ENCODE measurements around the gene SCN4B. TPM values are rescaled to one million over a fixed set of nuclear protein-coding genes. Genes with fewer than 3 reads are reported as not detected.

Gene SCN4B
- total and polyA plus RNA-seq, 8 donors, result 0.61 to 2.9 (median 1.0) TPM

GRCh38 chr11:118164885-118165284 is 12.3 kb upstream of the SCN4B start:
- Histone ChIP-seq H3K27ac (no peak overlapping the region), H3K4me1 (no peaks in the 10 kb centered on the region), H3K9me3 (no peaks in the 10 kb centered on the region), H3K4me3 (no peak overlapping the region), H3K36me3 (no peaks in the 10 kb centered on the region), H3K27me3 (no peaks in the 10 kb centered on the region)
- 63 to 65% methylated on average over 2 of the region's 2 CpGs for whole genome bisulfite sequencing, 2 donors
- no peak for ATAC-seq
- intact Hi-C loops (cut with DNase I), result no loop called here
- DNase-seq, result no peak
- TF ChIP-seq, protein P1, sequence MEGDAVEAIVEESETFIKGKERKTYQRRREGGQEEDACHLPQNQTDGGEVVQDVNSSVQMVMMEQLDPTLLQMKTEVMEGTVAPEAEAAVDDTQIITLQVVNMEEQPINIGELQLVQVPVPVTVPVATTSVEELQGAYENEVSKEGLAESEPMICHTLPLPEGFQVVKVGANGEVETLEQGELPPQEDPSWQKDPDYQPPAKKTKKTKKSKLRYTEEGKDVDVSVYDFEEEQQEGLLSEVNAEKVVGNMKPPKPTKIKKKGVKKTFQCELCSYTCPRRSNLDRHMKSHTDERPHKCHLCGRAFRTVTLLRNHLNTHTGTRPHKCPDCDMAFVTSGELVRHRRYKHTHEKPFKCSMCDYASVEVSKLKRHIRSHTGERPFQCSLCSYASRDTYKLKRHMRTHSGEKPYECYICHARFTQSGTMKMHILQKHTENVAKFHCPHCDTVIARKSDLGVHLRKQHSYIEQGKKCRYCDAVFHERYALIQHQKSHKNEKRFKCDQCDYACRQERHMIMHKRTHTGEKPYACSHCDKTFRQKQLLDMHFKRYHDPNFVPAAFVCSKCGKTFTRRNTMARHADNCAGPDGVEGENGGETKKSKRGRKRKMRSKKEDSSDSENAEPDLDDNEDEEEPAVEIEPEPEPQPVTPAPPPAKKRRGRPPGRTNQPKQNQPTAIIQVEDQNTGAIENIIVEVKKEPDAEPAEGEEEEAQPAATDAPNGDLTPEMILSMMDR (IDR thresholded peaks at IDR 0.05), result no peak
- FAIRE-seq, result no peak

GRCh38 chr11:118163494-118163893 is 10.9 kb upstream of the SCN4B start:
- TF ChIP-seq, protein P1 (IDR thresholded peaks at IDR 0.05), result no peak

GRCh38 chr11:118162846-118163245 is 10.2 kb upstream of the SCN4B start:
- TF ChIP-seq, protein P1 (IDR thresholded peaks at IDR 0.05), result no peak
- Histone ChIP-seq H3K27me3 (no peaks in the 10 kb centered on the region), H3K36me3 (no peaks in the 10 kb centered on the region), H3K27ac (no peak overlapping the region), H3K4me3 (no peak overlapping the region), H3K9me3 (no peaks in the 10 kb centered on the region), H3K4me1 (no peaks in the 10 kb centered on the region)
- ATAC-seq (no peak), DNase-seq (no peak), FAIRE-seq (no peak)
- intact Hi-C loops (cut with DNase I), result no loop called here
- 75 to 80% methylated on average over 3 of the region's 3 CpGs for WGBS, 2 donors

More at GRCh38 chr11:118163494-118163893, 10.9 kb upstream of the SCN4B start:
- intact Hi-C loops (cut with DNase I), result no loop called here
- Histone ChIP-seq H3K36me3 (no peaks in the 10 kb centered on the region), H3K27me3 (no peaks in the 10 kb centered on the region), H3K27ac (no peak overlapping the region), H3K9me3 (no peaks in the 10 kb centered on the region), H3K4me1 (no peaks in the 10 kb centered on the region), H3K4me3 (no peak overlapping the region)
- WGBS, 2 donors, result 75 to 78% methylated on average over 5 of the region's 5 CpGs
- ATAC-seq (no peak), DNase-seq (no peak), FAIRE-seq (no peak)

GRCh38 chr11:118161786-118162185 is 9.2 kb upstream of the SCN4B start:
- no peaks in the 10 kb centered on the region for H3K4me1 ChIP-seq
- no peak for ATAC-seq
- DNase-seq, result no peak
- WGBS, 2 donors, result 64 to 77% methylated on average over 6 of the region's 6 CpGs
- intact Hi-C loops (cut with DNase I), result no loop called here
- no peaks in the 10 kb centered on the region for H3K27me3 ChIP-seq
- H3K27ac ChIP-seq, result no peak overlapping the region
- H3K36me3 ChIP-seq, result no peaks in the 10 kb centered on the region
- FAIRE-seq, result no peak
- TF ChIP-seq, protein P1 (IDR thresholded peaks at IDR 0.05), result no peak
- H3K4me3 ChIP-seq, result no peak overlapping the region
- H3K9me3 ChIP-seq, result no peaks in the 10 kb centered on the region

- Histone ChIP-seq H3K9me3 (no peaks in the 10 kb centered on the region), H3K36me3 (no peaks in the 10 kb centered on the region), H3K4me1 (peaks cover 0 to 5% (median 5%) of the 10 kb centered on the region in 3 donors), H3K27ac (no peak overlapping the region), H3K4me3 (no peak overlapping the region), H3K27me3 (no peaks in the 10 kb centered on the region)
- intact Hi-C loops (cut with DNase I), result no loop called here
- ATAC-seq, result no peak
- TF ChIP-seq, protein P1 (IDR thresholded peaks at IDR 0.05), result no peak
- FAIRE-seq, result no peak
- no peak for DNase-seq
- 37 to 42% methylated on average over 10 of the region's 10 CpGs for WGBS, 2 donors
Observed at GRCh38 chr11:118157186-118157895, 4.7 kb upstream of the SCN4B start.
